Heart right ventricle (tissue), 16 donors: Measurements from ENCODE around the gene TMEM271. TPM values are rescaled to one million over a fixed set of nuclear protein-coding genes. Genes with fewer than 3 reads are reported as not detected.

ENCODE experiments used
- ATAC-seq, 8 donors: fragments of 200-7000 bp; cut with Tn5 transposase; one replicate each; pipeline ENCODE4 v1.9.1; 2020; ENCODE audit warnings: mild to moderate bottlenecking in 8 of 8, moderate library complexity in 8 of 8, moderate number of reproducible peaks in 1 of 8
- DNase-seq, 2 donors: peaks; one replicate each; pipeline ENCODE4 v3.0.0-alpha.2; 2020
- H3K27ac ChIP-seq, 10 donors: fragments of 200-600 bp; sonication (generic) in 2 of 10; one replicate each; pipeline versions ENCODE4 v1.5.0 to v1.8.0; 2020 to 2022; ENCODE audit warnings: mild to moderate bottlenecking in 3 of 10
- H3K27me3 ChIP-seq, 7 donors: fragments of 200-600 bp; one replicate each; pipeline ENCODE4 v1.8.0; 2021 to 2022; ENCODE audit warnings: mild to moderate bottlenecking in 2 of 7
- H3K36me3 ChIP-seq, 9 donors: fragments of 200-600 bp; sonication (generic) in 1 of 9; one replicate each; pipeline versions ENCODE4 v1.5.0 to v1.8.0; 2020 to 2022; ENCODE audit warnings: mild to moderate bottlenecking in 2 of 9
- H3K4me1 ChIP-seq, 9 donors: fragments of 200-600 bp; sonication (generic) in 1 of 9; one replicate each; pipeline versions ENCODE4 v1.5.0 to v1.8.0; 2020 to 2022; ENCODE audit warnings: mild to moderate bottlenecking in 4 of 9
- H3K4me3 ChIP-seq, 10 donors: fragments of 200-600 bp; sonication (generic) in 2 of 10; one replicate each; pipeline versions ENCODE4 v1.5.0 to v1.8.0; 2020 to 2022; ENCODE audit warnings: mild to moderate bottlenecking in 7 of 10, moderate library complexity in 2 of 10
- H3K9me3 ChIP-seq, 11 donors: fragments of 200-600 bp in 10 of 11; sonication (generic) in 2 of 11; one replicate each; pipeline versions ENCODE4 v1.5.0 to v1.8.0; 2013 to 2022; ENCODE audit warnings: mild to moderate bottlenecking in 2 of 11, control low read depth in 1 of 11, moderate library complexity in 1 of 11
- CTCF ChIP-seq, 9 donors: fragments of 200-600 bp; sonication (generic) in 2 of 9; IDR thresholded peaks; one replicate each; pipeline versions ENCODE4 v1.5.0 to v1.8.0; 2021 to 2022; ENCODE audit warnings: antibody characterized with exemption in 9 of 9, mild to moderate bottlenecking in 5 of 9, moderate library complexity in 1 of 9
- WGBS, 2 donors: extraction: QIAGEN DNeasy Blood & Tissue Kit; methylation state at CpG; one replicate each; pipeline ENCODE4 v1.1.7; 2013; ENCODE audit warnings: inconsistent platforms in 1 of 2; 5-methylcytosine and 5-hydroxymethylcytosine counted together
- intact Hi-C, 10 donors: fragments of 100-400 bp; cut with DNase I; formaldehyde crosslinking; loops; one replicate each; pipeline versions ENCODE4 v1.11.1 to v1.14.2; 2022
- polyA plus RNA-seq, 2 donors: library from polyadenylated mRNA; stranded (reverse); fragments of 200-250 nt; gene quantifications; one replicate each; pipeline ENCODE4 v1.2.3, GENCODE V29; 2013
- total RNA-seq, 10 donors: library from RNA; stranded (reverse); fragmentation: NEBNext Ultra II Directional in 3 of 10; extraction: Animal tissue kit (Norgen Biotek cat#: 25700) in 3 of 10; gene quantifications; one replicate each; pipeline versions ENCODE4 v1.2.1 to v1.2.4, GENCODE V29; 2021 to 2023
- donor health status: Arrhythmogenic right ventricular cardiomyopathy.
- donor health status: ischemic (EF 13 %, LVEDD 7.1; RV severe dilation, severe dysfunction).
- donor health status: healthy with polysubstance abuse.
- donor health status: DM: no; HTN: yes; CAD: no.
- donor health status: DM: no; HTN: no; CAD: no.
- donor health status: ischemic (EF 25% LVEDD 6.9; RV normal size, moderate dysfunction).
- donor health status: ischemic (EF 25% LVEDD 5.7; RV mildly dilated, moderate dysfunction).
- donor health status: healthy.
- donor health status: DM: yes; HTN: yes; CAD: no.
- donor health status: Ischemic cardiomyopathy.
- donor health status: ischemic (EF 35%, LVEDD 5.7; RV mildly dilated, moderate dysfunction).
- donor health status: nonischemic (EF 11% LVEDD 7.7; RV severe dilation, severe dysfunction).
- donor health status: DM: yes; HTN: yes; CAD: no.
- donor health status: PGD.
- donor health status: ischemic (EF 29% LVEDD 5.4; RV normal size, mild dysfunction).
- donor health status: nonischemic (EF 23%, LVEDD 6.1; RV moderate dilation, normal function).

Gene TMEM271
- total and polyA plus RNA-seq, 12 donors = not detected

GRCh38 chr4:533318-534100, 42.6 kb downstream of the TMEM271 start:
- intact Hi-C loops = no loop called here
- no peak overlapping the region for H3K27ac ChIP-seq
- ATAC-seq (no peak), DNase-seq (no peak)
- no peaks in the 10 kb centered on the region for H3K9me3 ChIP-seq
- no peaks in the 10 kb centered on the region for H3K27me3 ChIP-seq
- TF ChIP-seq CTCF (IDR thresholded peaks at IDR 0.05) = no peak
- 96 to 97% methylated on average over 36 of the region's 36 CpGs for WGBS, 2 donors
- H3K4me3 ChIP-seq = no peak overlapping the region
- H3K4me1 ChIP-seq = no peaks in the 10 kb centered on the region
- H3K36me3 ChIP-seq = peaks cover 0 to 96% (median 32%) of the 10 kb centered on the region in 9 donors

- Histone ChIP-seq H3K27ac (no peak overlapping the region), H3K27me3 (no peaks in the 10 kb centered on the region), H3K4me3 (no peak overlapping the region), H3K9me3 (no peaks in the 10 kb centered on the region), H3K36me3 (peaks cover 0 to 97% (median 40%) of the 10 kb centered on the region in 9 donors), H3K4me1 (no peaks in the 10 kb centered on the region)
- DNase-seq (no peak), ATAC-seq (no peak)
- 98 to 99% methylated on average over 10 of the region's 10 CpGs for WGBS, 2 donors
- intact Hi-C loops = no loop called here
- TF ChIP-seq CTCF (IDR thresholded peaks at IDR 0.05) = no peak
Measured at GRCh38 chr4:532588-533317, 43.3 kb downstream of the TMEM271 start.

GRCh38 chr4:531721-532565, 44.2 kb downstream of the TMEM271 start:
- no peak for TF ChIP-seq CTCF (IDR thresholded peaks at IDR 0.05)
- Histone ChIP-seq H3K4me3 (no peak overlapping the region), H3K9me3 (no peaks in the 10 kb centered on the region), H3K27me3 (no peaks in the 10 kb centered on the region), H3K36me3 (peaks cover 0 to 98% (median 42%) of the 10 kb centered on the region in 9 donors), H3K4me1 (no peaks in the 10 kb centered on the region), H3K27ac (no peak overlapping the region)
- intact Hi-C loops = no loop called here
- 94 to 95% methylated on average over 17 of the region's 17 CpGs for WGBS, 2 donors
- DNase-seq (no peak), ATAC-seq (no peak)

GRCh38 chr4:531076-531475, 45.0 kb downstream of the TMEM271 start:
- WGBS, 2 donors = 94 to 96% methylated on average over 11 of the region's 11 CpGs
- intact Hi-C loops = no loop called here
- H3K27ac ChIP-seq = no peak overlapping the region
- DNase-seq (no peak), ATAC-seq (no peak)
- H3K36me3 ChIP-seq = peaks cover 0 to 98% (median 41%) of the 10 kb centered on the region in 9 donors
- no peak for TF ChIP-seq CTCF (IDR thresholded peaks at IDR 0.05)
- H3K27me3 ChIP-seq = no peaks in the 10 kb centered on the region
- H3K4me3 ChIP-seq = no peak overlapping the region
- H3K4me1 ChIP-seq = no peaks in the 10 kb centered on the region
- no peaks in the 10 kb centered on the region for H3K9me3 ChIP-seq
